Colonic mucosa (tissue), 4 donors: ENCODE data around the gene C3orf52. TPM values are rescaled to one million over a fixed set of nuclear protein-coding genes. Genes with fewer than 3 reads are reported as not detected.

Source experiments
- DNase-seq: peaks from one replicate; pipeline ENCODE4 v3.0.0-alpha.2; 2020
- H3K27ac ChIP-seq: fragments of 200-600 bp; one replicate; pipeline ENCODE4 v1.8.0; 2021
- H3K27me3 ChIP-seq: fragments of 200-600 bp; one replicate; pipeline ENCODE4 v1.8.0; 2021
- H3K36me3 ChIP-seq: fragments of 200-600 bp; one replicate; pipeline ENCODE4 v1.8.0; 2021
- H3K4me1 ChIP-seq: fragments of 200-600 bp; one replicate; pipeline ENCODE4 v1.8.0; 2021; ENCODE audit warnings: mild to moderate bottlenecking
- H3K4me3 ChIP-seq: fragments of 200-600 bp; one replicate; pipeline ENCODE4 v1.8.0; 2021
- H3K9ac ChIP-seq, 2 donors: one replicate each; pipeline ENCODE4 v1.7.0; 2013; ENCODE audit warnings: control low read depth in 2 of 2, low read depth in 2 of 2, low read length in 2 of 2
- H3K9me3 ChIP-seq: fragments of 200-600 bp; one replicate; pipeline ENCODE4 v1.8.0; 2021
- CTCF ChIP-seq: fragments of 200-600 bp; IDR thresholded peaks from one replicate; pipeline ENCODE4 v1.8.0; 2022; ENCODE audit warnings: antibody characterized with exemption, mild to moderate bottlenecking
- intact Hi-C: fragments of 100-400 bp; cut with DNase I; formaldehyde crosslinking; loops from one replicate; pipeline ENCODE4 v1.14.1; 2022
- total RNA-seq, 2 donors: library from RNA; stranded (reverse); fragmentation: NEBNext Ultra II Directional in 1 of 2; extraction: Animal tissue kit (Norgen Biotek cat#: 25700) in 1 of 2; gene quantifications; one replicate each; pipeline ENCODE4 v1.2.1, GENCODE V29; 2021
- donor health status: healthy.
- donor health status: DM: no; HTN: no; CAD: no.
- donor health status: DM: no; HTN: no; CAD: no.

Gene C3orf52
- total RNA-seq, 2 donors from 2014 or later: 25.1 to 39.3 TPM

- no peak for TF ChIP-seq CTCF
- H3K36me3 ChIP-seq: no peaks in the 10 kb centered on the region
- intact Hi-C loops: loop anchor here (10.0 kb wide), 1 partner anchor 162 kb away; the partner anchor contains the start of gene SLC9C1
- H3K4me3 ChIP-seq: no peak overlapping the region
- no peak overlapping the region for H3K27ac ChIP-seq
- H3K27me3 ChIP-seq: no peaks in the 10 kb centered on the region
- no peak for DNase-seq
- no peaks in the 10 kb centered on the region for H3K9me3 ChIP-seq
- H3K9ac ChIP-seq: no peak overlapping the region
- H3K4me1 ChIP-seq: no peaks in the 10 kb centered on the region
Measured at GRCh38 chr3:112132554-112132953, 46.4 kb downstream of the C3orf52 start.

GRCh38 chr3:112132975-112133448 is 46.8 kb downstream of the C3orf52 start, which contains the start of gene GCSAM:
Gene GCSAM (minus strand): TSS chr3:112133248. CDS start chr3:112133120, 128 bp downstream.
- H3K36me3 ChIP-seq: no peaks in the 10 kb centered on the region
- peak; percentile 41 for DNase-seq
- no peaks in the 10 kb centered on the region for H3K4me1 ChIP-seq
- H3K27ac ChIP-seq: no peak within 1 kb of the TSS
- H3K9me3 ChIP-seq: no peaks in the 10 kb centered on the region
- TF ChIP-seq CTCF: no peak
- H3K4me3 ChIP-seq: no peak within 1 kb of the TSS
- H3K9ac ChIP-seq: no peak within 1 kb of the TSS
- no peaks in the 10 kb centered on the region for H3K27me3 ChIP-seq
- intact Hi-C loops: loop anchor here (10.0 kb wide), 1 partner anchor 162 kb away; the partner anchor contains the start of gene SLC9C1

- DNase-seq: no peak
- no peak overlapping the region for H3K4me3 ChIP-seq
- H3K27me3 ChIP-seq: no peaks in the 10 kb centered on the region
- H3K9ac ChIP-seq: no peak overlapping the region
- intact Hi-C loops: loop anchor here (10.0 kb wide), 1 partner anchor 161 kb away; the partner anchor contains the start of gene SLC9C1
- no peaks in the 10 kb centered on the region for H3K4me1 ChIP-seq
- no peaks in the 10 kb centered on the region for H3K9me3 ChIP-seq
- no peak for TF ChIP-seq CTCF
- H3K36me3 ChIP-seq: no peaks in the 10 kb centered on the region
- H3K27ac ChIP-seq: no peak overlapping the region
Measured at GRCh38 chr3:112133626-112134334, 47.6 kb downstream of the C3orf52 start.

GRCh38 chr3:112134335-112135124 is 48.3 kb downstream of the C3orf52 start:
- Histone ChIP-seq H3K4me1 (no peaks in the 10 kb centered on the region), H3K27ac (no peak overlapping the region), H3K9me3 (no peaks in the 10 kb centered on the region), H3K27me3 (no peaks in the 10 kb centered on the region), H3K4me3 (no peak overlapping the region), H3K36me3 (no peaks in the 10 kb centered on the region), H3K9ac (no peak overlapping the region)
- intact Hi-C loops: loop anchor here (10.0 kb wide), 1 partner anchor 160 kb away; the partner anchor contains the start of gene SLC9C1
- no peak for DNase-seq
- no peak for TF ChIP-seq CTCF

GRCh38 chr3:112136046-112136445 is 49.9 kb downstream of the C3orf52 start:
- H3K27ac ChIP-seq: no peak overlapping the region
- H3K4me1 ChIP-seq: no peaks in the 10 kb centered on the region
- DNase-seq: no peak
- H3K27me3 ChIP-seq: no peaks in the 10 kb centered on the region
- no peak overlapping the region for H3K9ac ChIP-seq
- no peaks in the 10 kb centered on the region for H3K36me3 ChIP-seq
- no peak overlapping the region for H3K4me3 ChIP-seq
- intact Hi-C loops: loop anchor here (10.0 kb wide), 1 partner anchor 159 kb away; the partner anchor contains the start of gene SLC9C1
- TF ChIP-seq CTCF: no peak
- H3K9me3 ChIP-seq: no peaks in the 10 kb centered on the region
